ENCODE measurements around the gene TMEM108.

DNA sequence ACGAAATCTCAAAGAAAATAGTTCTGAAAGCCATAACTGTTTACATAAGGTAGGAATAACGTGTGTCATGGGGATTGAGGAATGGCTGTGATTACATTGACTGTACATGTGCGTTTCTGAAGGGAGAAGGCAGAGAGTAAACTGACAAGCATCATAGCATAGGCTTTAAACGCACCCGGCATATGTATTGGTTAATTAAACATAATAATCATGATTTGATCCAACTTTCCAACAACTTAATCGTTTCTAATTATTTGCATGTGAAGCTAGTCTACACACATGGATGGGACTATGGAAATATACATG is 3.3 kb downstream of the TMEM108 start:
- TF ChIP-seq POLR2A (IDR thresholded peaks at IDR 0.05; ENCODE audit: low read depth, low read length) (no peak), TAF1 (IDR thresholded peaks at IDR 0.05; ENCODE audit: borderline replicate concordance, low read depth, low read length) (no peak)
